Measurements from ENCODE around the gene MCF2L2.

MCF2L2 gene

GRCh38 chr3:183319371-183319770, 109.0 kb downstream of the MCF2L2 start:
- TF ChIP-seq FOXK2 (IDR thresholded peaks at IDR 0.05) (no peak), FOXM1 (IDR thresholded peaks at IDR 0.05; ENCODE audit: borderline replicate concordance) (no peak), ARNT (IDR thresholded peaks at IDR 0.05) (no peak), TARDBP (IDR thresholded peaks at IDR 0.05) (no peak), L3MBTL2 (conservative IDR thresholded peaks at IDR 0.05) (no peak), NFRKB (IDR thresholded peaks at IDR 0.05) (no peak), PKNOX1 (IDR thresholded peaks at IDR 0.05) (no peak), ZNF384 (IDR thresholded peaks at IDR 0.05) (no peak), ELF4 (IDR thresholded peaks at IDR 0.05) (no peak), SUZ12 (IDR thresholded peaks at IDR 0.05) (no peak), LEF1 (IDR thresholded peaks at IDR 0.05; ENCODE audit: borderline replicate concordance) (no peak), CTBP1 (IDR thresholded peaks at IDR 0.05; ENCODE audit: borderline replicate concordance) (no peak), SP1 (IDR thresholded peaks at IDR 0.05) (no peak), HDGF (IDR thresholded peaks at IDR 0.05; ENCODE audit: borderline replicate concordance) (no peak), FOXA1 (IDR thresholded peaks at IDR 0.05) (no peak)
- ChIA-PET POLR2A (no interaction called here), CTCF (no interaction called here)
- no peak for DNase-seq (ENCODE audit: extremely low spot score)

GRCh38 chr3:183318877-183319276, 109.5 kb downstream of the MCF2L2 start:
- TF ChIP-seq LEF1 (IDR thresholded peaks at IDR 0.05; ENCODE audit: borderline replicate concordance) (no peak), ARNT (IDR thresholded peaks at IDR 0.05) (no peak), FOXA1 (IDR thresholded peaks at IDR 0.05) (no peak), ELF4 (IDR thresholded peaks at IDR 0.05) (no peak), L3MBTL2 (conservative IDR thresholded peaks at IDR 0.05) (no peak), SUZ12 (IDR thresholded peaks at IDR 0.05) (no peak), FOXM1 (IDR thresholded peaks at IDR 0.05; ENCODE audit: borderline replicate concordance) (no peak), TARDBP (IDR thresholded peaks at IDR 0.05) (no peak), ZNF384 (IDR thresholded peaks at IDR 0.05) (no peak), CTBP1 (IDR thresholded peaks at IDR 0.05; ENCODE audit: borderline replicate concordance) (no peak), FOXK2 (IDR thresholded peaks at IDR 0.05) (no peak)
- ChIA-PET CTCF (no interaction called here), POLR2A (no interaction called here)

GRCh38 chr3:183317886-183318865, 110.2 kb downstream of the MCF2L2 start:
- CTCF ChIA-PET, result no interaction called here
- POLR2A ChIA-PET, result no interaction called here
- no peak for TF ChIP-seq LEF1 (IDR thresholded peaks at IDR 0.05; ENCODE audit: borderline replicate concordance)
- TF ChIP-seq FOXM1 (IDR thresholded peaks at IDR 0.05; ENCODE audit: borderline replicate concordance), result no peak
- no peak for TF ChIP-seq SUZ12 (IDR thresholded peaks at IDR 0.05)
- TF ChIP-seq L3MBTL2 (conservative IDR thresholded peaks at IDR 0.05), result no peak
- TF ChIP-seq ELF4 (IDR thresholded peaks at IDR 0.05), result no peak
- no peak for TF ChIP-seq SP1 (IDR thresholded peaks at IDR 0.05)
- TF ChIP-seq ARNT (IDR thresholded peaks at IDR 0.05), result no peak
- TF ChIP-seq CTBP1 (IDR thresholded peaks at IDR 0.05; ENCODE audit: borderline replicate concordance), result no peak
- TF ChIP-seq TARDBP (IDR thresholded peaks at IDR 0.05), result no peak
- TF ChIP-seq NFRKB (IDR thresholded peaks at IDR 0.05), result no peak
- no peak for TF ChIP-seq FOXA1 (IDR thresholded peaks at IDR 0.05)
- TF ChIP-seq FOXK2 (IDR thresholded peaks at IDR 0.05), result no peak
- TF ChIP-seq ZNF384 (IDR thresholded peaks at IDR 0.05), result no peak
- TF ChIP-seq BHLHE40 (IDR thresholded peaks at IDR 0.05; ENCODE audit: borderline replicate concordance), result no peak
- no peak for DNase-seq (ENCODE audit: extremely low spot score)

More at GRCh38 chr3:183318877-183319276, 109.5 kb downstream of the MCF2L2 start:
- no peak for DNase-seq (ENCODE audit: extremely low spot score)

- TF ChIP-seq SP1 (IDR thresholded peaks at IDR 0.05), result no peak
- DNase-seq (ENCODE audit: extremely low spot score), result no peak
- ChIA-PET CTCF (no interaction called here), POLR2A (no interaction called here)
These were observed 111.1 kb downstream of the MCF2L2 start for GRCh38 chr3:183317271-183317670.

- ChIA-PET POLR2A (no interaction called here), CTCF (no interaction called here)
- no peak for DNase-seq (ENCODE audit: extremely low spot score)
These were observed 112.7 kb downstream of the MCF2L2 start for GRCh38 chr3:183315739-183316138.

More at GRCh38 chr3:183315739-183316138, 112.7 kb downstream of the MCF2L2 start:
- no peak for TF ChIP-seq FOXA1 (IDR thresholded peaks at IDR 0.05)
- TF ChIP-seq HDGF (IDR thresholded peaks at IDR 0.05; ENCODE audit: borderline replicate concordance), result no peak
- no peak for TF ChIP-seq TARDBP (IDR thresholded peaks at IDR 0.05)
- no peak for TF ChIP-seq NFRKB (IDR thresholded peaks at IDR 0.05)
- TF ChIP-seq SUZ12 (IDR thresholded peaks at IDR 0.05), result no peak
- no peak for TF ChIP-seq ELF4 (IDR thresholded peaks at IDR 0.05)
- TF ChIP-seq ARNT (IDR thresholded peaks at IDR 0.05), result no peak
- no peak for TF ChIP-seq ZNF384 (IDR thresholded peaks at IDR 0.05)
- no peak for TF ChIP-seq FOXK2 (IDR thresholded peaks at IDR 0.05)
- no peak for TF ChIP-seq LEF1 (IDR thresholded peaks at IDR 0.05; ENCODE audit: borderline replicate concordance)
- TF ChIP-seq CTBP1 (IDR thresholded peaks at IDR 0.05; ENCODE audit: borderline replicate concordance), result no peak
- no peak for TF ChIP-seq FOXM1 (IDR thresholded peaks at IDR 0.05; ENCODE audit: borderline replicate concordance)
- no peak for TF ChIP-seq SP1 (IDR thresholded peaks at IDR 0.05)
- no peak for TF ChIP-seq L3MBTL2 (conservative IDR thresholded peaks at IDR 0.05)
- no peak for TF ChIP-seq PKNOX1 (IDR thresholded peaks at IDR 0.05)
- no peak for TF ChIP-seq BHLHE40 (IDR thresholded peaks at IDR 0.05; ENCODE audit: borderline replicate concordance)

All from HEK293T (cell line).